ENCODE measurements around the gene XRRA1. TPM values are rescaled to one million over a fixed set of nuclear protein-coding genes. Genes with fewer than 3 reads are reported as not detected.

The XRRA1 gene
- total and polyA plus RNA-seq, 2 of the 4 experiments (the other 2 are of a cell fraction) = 5.4 to 6.3 TPM

DNA sequence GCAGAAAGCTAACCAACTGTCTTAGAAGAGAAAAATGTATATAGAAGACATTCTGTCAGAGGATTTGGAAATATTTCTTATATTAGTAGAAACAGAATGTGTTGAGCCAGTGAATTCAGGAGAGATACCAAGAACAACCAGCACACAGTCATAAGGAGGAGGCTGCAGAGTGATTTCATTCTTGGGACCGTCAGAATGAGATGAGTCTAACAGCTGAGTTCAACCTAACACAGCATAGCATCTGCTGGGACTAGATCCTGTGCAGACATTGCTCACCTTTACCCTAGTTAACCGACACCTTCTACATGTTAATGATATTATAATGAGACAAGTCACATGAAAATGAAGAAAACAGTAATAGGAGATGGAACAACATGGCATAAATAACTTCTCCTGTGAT lies 85.5 kb downstream of the XRRA1 start:
- in situ Hi-C loops (cut with MboI; ENCODE audit: low sequenced_read_pairs) = loop anchor here (25.0 kb wide), 1 partner anchor 251 kb away; no protein-coding TSS in a partner anchor
- intact Hi-C loops (cut with micrococcal nuclease) = no loop called here
- no peak overlapping the region for H2BK120ac ChIP-seq (ENCODE audit: low read depth, low read length)
- ATAC-seq (ENCODE audit: low read depth) (no peak), DNase-seq (no peak)
- H2BK20ac ChIP-seq (ENCODE audit: low read depth, low read length) = no peak overlapping the region
- H2AK9ac ChIP-seq (replicated peaks; ENCODE audit: low read depth, low read length, poor library complexity) = no peak overlapping the region
- dilution Hi-C loops (cut with HindIII; ENCODE audit: low sequenced_read_pairs, unreplicated experiment) = no loop called here
- H3K56ac ChIP-seq (ENCODE audit: extremely low read depth, insufficient read depth, low read length) = no peak overlapping the region
- TF ChIP-seq RAD21 (IDR thresholded peaks at IDR 0.05; ENCODE audit: low read length) = no peak
- TF ChIP-seq RCOR1 (IDR thresholded peaks at IDR 0.05; ENCODE audit: insufficient replicate concordance, low read length) = no peak
- no peak for TF ChIP-seq MAFK (IDR thresholded peaks at IDR 0.05; ENCODE audit: low read depth, low read length)
- TF ChIP-seq POLR2A (IDR thresholded peaks at IDR 0.05; ENCODE audit: low read depth, low read length) = no peak
- no peak for TF ChIP-seq SMC3 (IDR thresholded peaks at IDR 0.05; ENCODE audit: low read depth, low read length)
- no peak for TF ChIP-seq FOS (IDR thresholded peaks at IDR 0.05; ENCODE audit: low read depth, low read length)
- no peak for TF ChIP-seq BHLHE40 (IDR thresholded peaks at IDR 0.05; ENCODE audit: low read depth, low read length)
- TF ChIP-seq CEBPB (IDR thresholded peaks at IDR 0.05; ENCODE audit: low read depth, low read length) = no peak
- no peak for TF ChIP-seq NFE2L2 (IDR thresholded peaks at IDR 0.05; ENCODE audit: low read depth, low read length)
- TF ChIP-seq MXI1 (IDR thresholded peaks at IDR 0.05; ENCODE audit: borderline replicate concordance, low read depth, low read length) = no peak
- ChIA-PET CTCF (no interaction called here), POLR2A (ENCODE audit: unreplicated experiment) (no interaction called here)
- H4K91ac ChIP-seq (ENCODE audit: insufficient read depth, low read depth, low read length) = no peak overlapping the region
- H3K9me3 ChIP-seq (ENCODE audit: control insufficient read depth, insufficient read depth, low read length) = peaks cover 44% of the 10 kb centered on the region
- H2AK5ac ChIP-seq (ENCODE audit: low read depth, low read length) = no peak overlapping the region
- no peak overlapping the region for H3K4me2 ChIP-seq (ENCODE audit: low read depth, low read length)
- H4K5ac ChIP-seq (ENCODE audit: low read depth, low read length) = no peak overlapping the region
- no peaks in the 10 kb centered on the region; a peak in 2 of 4 replicates for H3K79me1 ChIP-seq (ENCODE audit: low read depth in 1 of 2, low read length in 2 of 2)
- H4K20me1 ChIP-seq (ENCODE audit: insufficient read depth, low read length) = no peaks in the 10 kb centered on the region
- H3K14ac ChIP-seq (replicated peaks; ENCODE audit: low read depth, low read length) = no peak overlapping the region
- no CpG with 5 or more reads among the region's 2 CpGs for WGBS, 2 experiments (ENCODE audit: extremely low coverage in 2 of 2, insufficient read length in 1 of 2)
- H2BK5ac ChIP-seq (ENCODE audit: low read depth, low read length, poor library complexity, severe bottlenecking) = no peak overlapping the region
- no peaks in the 10 kb centered on the region for H3K4me1 ChIP-seq (ENCODE audit: control insufficient read depth, insufficient read depth, low read length)
- no peak overlapping the region for H3K23ac ChIP-seq (ENCODE audit: low read depth, low read length)
- H3K4me3 ChIP-seq (ENCODE audit: insufficient read depth, low read depth, low read length) = no peak overlapping the region
- H3K27ac ChIP-seq (ENCODE audit: insufficient read depth, low read length) = no peak overlapping the region
- peaks cover 30% of the 10 kb centered on the region for H3K36me3 ChIP-seq (ENCODE audit: control insufficient read depth, insufficient read depth, low read length)
- BruUV-seq (replicated peaks) = no TSS peak
- no peak overlapping the region for H3K9ac ChIP-seq (ENCODE audit: low read depth, low read length)
- H3K18ac ChIP-seq (ENCODE audit: low read depth, low read length) = no peak overlapping the region
- no peaks in the 10 kb centered on the region; the same call in 1 of the 2 replicates for H3K9me1 ChIP-seq (ENCODE audit: insufficient read depth, low read length)
- no peaks in the 10 kb centered on the region for H3K27me3 ChIP-seq (ENCODE audit: control insufficient read depth, insufficient read depth, low read length)
- no peak overlapping the region for H4K8ac ChIP-seq (ENCODE audit: low read depth in 2 of 2, low read length in 2 of 2)
- no peak overlapping the region for H2BK15ac ChIP-seq (ENCODE audit: low read depth, low read length)
- H3K4ac ChIP-seq (ENCODE audit: low read depth, low read length) = no peak overlapping the region
- no peak overlapping the region for H2AFZ ChIP-seq (replicated peaks; ENCODE audit: low read length, poor library complexity)
